ENCODE results near the gene SMIM8.

GRCh38 chr6:87279196-87279595, 43.2 kb upstream of the SMIM8 start:
- TF ChIP-seq EZH2 (IDR thresholded peaks at IDR 0.05), result no peak
- TF ChIP-seq, protein P1, sequence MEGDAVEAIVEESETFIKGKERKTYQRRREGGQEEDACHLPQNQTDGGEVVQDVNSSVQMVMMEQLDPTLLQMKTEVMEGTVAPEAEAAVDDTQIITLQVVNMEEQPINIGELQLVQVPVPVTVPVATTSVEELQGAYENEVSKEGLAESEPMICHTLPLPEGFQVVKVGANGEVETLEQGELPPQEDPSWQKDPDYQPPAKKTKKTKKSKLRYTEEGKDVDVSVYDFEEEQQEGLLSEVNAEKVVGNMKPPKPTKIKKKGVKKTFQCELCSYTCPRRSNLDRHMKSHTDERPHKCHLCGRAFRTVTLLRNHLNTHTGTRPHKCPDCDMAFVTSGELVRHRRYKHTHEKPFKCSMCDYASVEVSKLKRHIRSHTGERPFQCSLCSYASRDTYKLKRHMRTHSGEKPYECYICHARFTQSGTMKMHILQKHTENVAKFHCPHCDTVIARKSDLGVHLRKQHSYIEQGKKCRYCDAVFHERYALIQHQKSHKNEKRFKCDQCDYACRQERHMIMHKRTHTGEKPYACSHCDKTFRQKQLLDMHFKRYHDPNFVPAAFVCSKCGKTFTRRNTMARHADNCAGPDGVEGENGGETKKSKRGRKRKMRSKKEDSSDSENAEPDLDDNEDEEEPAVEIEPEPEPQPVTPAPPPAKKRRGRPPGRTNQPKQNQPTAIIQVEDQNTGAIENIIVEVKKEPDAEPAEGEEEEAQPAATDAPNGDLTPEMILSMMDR (IDR thresholded peaks at IDR 0.05), result no peak

Measured in neural progenitor cell (in vitro differentiated cells).